ENCODE data around the gene PPP6R2. TPM values are rescaled to one million over a fixed set of nuclear protein-coding genes. Genes with fewer than 3 reads are reported as not detected.
"Not testable (repeated sequence)": the region's sequence is repeated elsewhere in the genome, so short reads cannot be mapped to it uniquely, and the experiment has no call there.

Gene PPP6R2
- total RNA-seq, 1 donor, result 27.5 TPM

GRCh38 chr22:50320116-50320515, 23.0 kb upstream of the PPP6R2 start:
- Histone ChIP-seq H3K4me1 (ENCODE audit: insufficient read depth, low read length) (peaks cover 5% of the 10 kb centered on the region), H3K4me3 (ENCODE audit: low read length) (no peak overlapping the region), H3K27me3 (ENCODE audit: insufficient read depth, low read length) (no peaks in the 10 kb centered on the region), H3K9me3 (ENCODE audit: low read depth, low read length) (no peaks in the 10 kb centered on the region)

- H3K27me3 ChIP-seq (ENCODE audit: insufficient read depth, low read length), result no peaks in the 10 kb centered on the region
- no peaks in the 10 kb centered on the region for H3K9me3 ChIP-seq (ENCODE audit: low read depth, low read length)
- no peak overlapping the region for H3K4me3 ChIP-seq (ENCODE audit: low read length)
- no peaks in the 10 kb centered on the region for H3K4me1 ChIP-seq (ENCODE audit: insufficient read depth, low read length)
Observed at GRCh38 chr22:50320671-50321325, 22.3 kb upstream of the PPP6R2 start.

GRCh38 chr22:50322382-50323104, 20.6 kb upstream of the PPP6R2 start:
- not testable (repeated sequence) for H3K9me3 ChIP-seq (ENCODE audit: low read depth, low read length); H3K4me3 ChIP-seq (ENCODE audit: low read length); H3K27me3 ChIP-seq (ENCODE audit: insufficient read depth, low read length)
- peaks cover 10% of the 10 kb centered on the region for H3K4me1 ChIP-seq (ENCODE audit: insufficient read depth, low read length)

- Histone ChIP-seq H3K9me3 (ENCODE audit: low read depth, low read length) (no peaks in the 10 kb centered on the region), H3K27me3 (ENCODE audit: insufficient read depth, low read length) (no peaks in the 10 kb centered on the region), H3K4me1 (ENCODE audit: insufficient read depth, low read length) (peaks cover 14% of the 10 kb centered on the region), H3K4me3 (ENCODE audit: low read length) (no peak overlapping the region)
Observed at GRCh38 chr22:50323900-50324299, 19.2 kb upstream of the PPP6R2 start.

GRCh38 chr22:50325444-50326224, 17.5 kb upstream of the PPP6R2 start:
- Histone ChIP-seq H3K27me3 (ENCODE audit: insufficient read depth, low read length) (no peaks in the 10 kb centered on the region), H3K4me1 (ENCODE audit: insufficient read depth, low read length) (peaks cover 14% of the 10 kb centered on the region), H3K9me3 (ENCODE audit: low read depth, low read length) (no peaks in the 10 kb centered on the region), H3K4me3 (ENCODE audit: low read length) (no peak overlapping the region)

GRCh38 chr22:50326225-50326955, 16.7 kb upstream of the PPP6R2 start:
- Histone ChIP-seq H3K4me1 (ENCODE audit: insufficient read depth, low read length) (peaks cover 14% of the 10 kb centered on the region), H3K27me3 (ENCODE audit: insufficient read depth, low read length) (no peaks in the 10 kb centered on the region), H3K4me3 (ENCODE audit: low read length) (peak overlapping the region; percentile 57), H3K9me3 (ENCODE audit: low read depth, low read length) (no peaks in the 10 kb centered on the region)

GRCh38 chr22:50326956-50327710, 16.0 kb upstream of the PPP6R2 start, which contains the start of gene DENND6B:
Gene DENND6B, minus strand, starts transcription at chr22:50327012. Its CDS starts 24 bp downstream, at chr22:50326988.
- peaks cover 14% of the 10 kb centered on the region for H3K4me1 ChIP-seq (ENCODE audit: insufficient read depth, low read length)
- H3K27me3 ChIP-seq (ENCODE audit: insufficient read depth, low read length), result no peaks in the 10 kb centered on the region
- H3K9me3 ChIP-seq (ENCODE audit: low read depth, low read length), result no peaks in the 10 kb centered on the region
- H3K4me3 ChIP-seq (ENCODE audit: low read length), result peak within 1 kb of the TSS; percentile 57

GRCh38 chr22:50327711-50328019, 15.5 kb upstream of the PPP6R2 start:
- Histone ChIP-seq H3K4me3 (ENCODE audit: low read length) (peak overlapping the region; percentile 57), H3K27me3 (ENCODE audit: insufficient read depth, low read length) (no peaks in the 10 kb centered on the region), H3K4me1 (ENCODE audit: insufficient read depth, low read length) (peaks cover 14% of the 10 kb centered on the region), H3K9me3 (ENCODE audit: low read depth, low read length) (no peaks in the 10 kb centered on the region)

GRCh38 chr22:50329236-50329635, 13.9 kb upstream of the PPP6R2 start:
- Histone ChIP-seq H3K27me3 (ENCODE audit: insufficient read depth, low read length) (no peaks in the 10 kb centered on the region), H3K4me1 (ENCODE audit: insufficient read depth, low read length) (peaks cover 14% of the 10 kb centered on the region), H3K9me3 (ENCODE audit: low read depth, low read length) (no peaks in the 10 kb centered on the region), H3K4me3 (ENCODE audit: low read length) (no peak overlapping the region)

- not testable (repeated sequence) for H3K4me3 ChIP-seq (ENCODE audit: low read length); H3K4me1 ChIP-seq (ENCODE audit: insufficient read depth, low read length); H3K9me3 ChIP-seq (ENCODE audit: low read depth, low read length); H3K27me3 ChIP-seq (ENCODE audit: insufficient read depth, low read length)
Observed at GRCh38 chr22:50334433-50334832, 8.7 kb upstream of the PPP6R2 start.

GRCh38 chr22:50337262-50338041, 5.7 kb upstream of the PPP6R2 start:
- H3K4me1 ChIP-seq (ENCODE audit: insufficient read depth, low read length), result peaks cover 8% of the 10 kb centered on the region
- H3K4me3 ChIP-seq (ENCODE audit: low read length), result no peak overlapping the region
- no peaks in the 10 kb centered on the region for H3K27me3 ChIP-seq (ENCODE audit: insufficient read depth, low read length)
- H3K9me3 ChIP-seq (ENCODE audit: low read depth, low read length), result no peaks in the 10 kb centered on the region

GRCh38 chr22:50338042-50338573, 5.0 kb upstream of the PPP6R2 start:
- Histone ChIP-seq H3K9me3 (ENCODE audit: low read depth, low read length) (no peaks in the 10 kb centered on the region), H3K4me1 (ENCODE audit: insufficient read depth, low read length) (peaks cover 13% of the 10 kb centered on the region), H3K4me3 (ENCODE audit: low read length) (no peak overlapping the region), H3K27me3 (ENCODE audit: insufficient read depth, low read length) (no peaks in the 10 kb centered on the region)

- Histone ChIP-seq H3K9me3 (ENCODE audit: low read depth, low read length) (no peaks in the 10 kb centered on the region), H3K4me3 (ENCODE audit: low read length) (no peak overlapping the region), H3K4me1 (ENCODE audit: insufficient read depth, low read length) (peaks cover 13% of the 10 kb centered on the region), H3K27me3 (ENCODE audit: insufficient read depth, low read length) (no peaks in the 10 kb centered on the region)
Observed at GRCh38 chr22:50338860-50339462, 4.2 kb upstream of the PPP6R2 start.

Data from mononuclear cell (primary cell).